HG03066 (cell line): ENCODE measurements around the gene GRID1.

Experiments used
- ATAC-seq: cut with Tn5 transposase; IDR thresholded peaks from one replicate; pipeline ENCODE4 v1.9.1; 2021; ENCODE audit warnings: low read depth; ENCODE audit not compliant: unreplicated experiment

GRID1 gene

DNA sequence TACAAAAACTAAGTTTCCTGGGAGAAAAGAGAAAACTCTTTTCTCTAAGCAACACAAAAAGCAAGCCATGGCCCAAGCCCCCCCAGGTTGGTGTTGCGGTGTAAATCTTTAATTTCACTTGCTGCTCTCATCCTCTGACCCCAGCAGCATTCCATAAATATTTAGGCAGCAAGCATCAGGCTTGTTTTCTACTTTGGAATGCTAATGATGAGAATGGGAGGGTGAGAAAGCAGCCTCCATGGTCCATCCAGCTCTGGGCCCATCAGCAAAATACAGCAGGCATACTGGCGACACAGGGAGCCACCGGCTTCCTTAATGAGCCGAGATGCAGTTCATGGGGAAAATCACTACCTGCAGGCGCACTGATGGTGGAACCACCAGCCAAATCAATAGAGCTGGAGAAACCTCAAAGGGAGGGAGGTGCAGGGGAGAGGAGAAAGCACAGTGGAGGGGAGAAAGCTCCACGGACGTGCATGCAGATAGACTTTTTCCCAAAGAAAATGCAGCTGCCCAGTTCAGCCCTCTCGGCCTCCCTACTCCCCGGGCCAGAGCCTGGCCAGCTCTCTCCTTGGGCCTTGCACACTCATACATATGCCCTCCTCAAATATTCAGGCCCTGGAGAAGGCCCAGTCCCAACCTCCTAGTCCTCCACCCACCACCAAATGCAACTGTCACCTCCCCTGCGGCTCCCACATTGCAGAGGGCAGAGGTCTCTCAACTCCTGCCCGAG, 131.9 kb downstream of the GRID1 start:
- no peak for ATAC-seq

DNA sequence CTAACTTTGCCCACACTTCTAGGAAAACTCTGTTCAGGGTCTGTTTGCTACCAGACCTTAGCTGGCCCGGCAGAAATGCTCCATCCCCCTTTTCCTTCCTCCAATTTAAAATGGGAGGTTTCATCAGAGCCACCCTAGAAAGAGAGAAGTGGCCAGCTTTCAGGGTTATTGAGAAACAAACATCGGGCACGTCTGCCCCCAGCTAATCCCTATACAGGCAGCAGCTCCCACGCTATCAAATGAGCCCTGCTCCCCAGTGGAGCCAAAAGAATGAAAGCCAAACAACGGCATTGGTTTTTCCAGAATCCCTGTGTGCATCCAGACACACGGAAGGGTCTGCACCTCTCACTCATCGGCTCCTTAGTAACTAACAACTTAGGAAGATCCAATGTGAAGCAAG, 132.5 kb downstream of the GRID1 start:
- ATAC-seq = no peak

DNA sequence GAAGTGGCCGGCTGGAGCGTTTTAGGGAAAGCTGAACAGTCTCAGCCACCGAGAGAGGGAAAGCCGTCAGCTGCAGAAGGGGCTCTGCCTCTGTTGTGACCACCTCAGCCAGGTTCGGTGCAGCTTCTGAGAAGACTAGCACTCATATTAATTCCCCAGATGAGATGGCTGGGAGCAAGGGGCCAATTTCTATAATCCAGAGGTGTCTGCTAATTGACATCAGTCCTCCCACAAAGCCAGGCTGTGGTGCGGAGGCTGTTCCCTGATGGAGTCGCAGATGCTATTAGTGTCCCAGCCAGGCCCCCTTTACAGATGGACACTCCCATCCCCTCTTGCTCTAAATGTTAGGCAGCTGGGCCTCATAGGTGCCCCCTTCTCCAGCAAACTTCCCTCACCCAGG, 133.5 kb downstream of the GRID1 start:
- ATAC-seq = no peak

DNA sequence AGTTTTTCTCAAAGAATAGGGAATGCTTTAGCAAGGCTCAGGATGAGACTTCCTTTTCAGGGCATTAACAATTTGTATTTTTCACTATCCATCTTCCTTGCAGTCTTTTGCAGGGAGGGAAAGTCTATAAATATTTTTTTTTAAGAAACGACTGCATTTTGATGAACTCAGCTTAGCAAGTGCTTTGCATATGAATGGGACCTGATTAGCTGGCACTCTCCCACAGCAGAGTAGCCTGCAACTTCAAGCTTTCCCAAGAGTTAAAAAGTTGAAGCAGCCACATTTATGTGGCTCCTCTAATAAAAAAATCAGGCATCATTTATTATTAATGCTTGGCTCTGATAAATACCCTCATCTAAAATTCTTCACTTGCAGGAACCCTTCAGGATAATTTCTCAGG, 134.0 kb downstream of the GRID1 start:
- ATAC-seq = no peak

DNA sequence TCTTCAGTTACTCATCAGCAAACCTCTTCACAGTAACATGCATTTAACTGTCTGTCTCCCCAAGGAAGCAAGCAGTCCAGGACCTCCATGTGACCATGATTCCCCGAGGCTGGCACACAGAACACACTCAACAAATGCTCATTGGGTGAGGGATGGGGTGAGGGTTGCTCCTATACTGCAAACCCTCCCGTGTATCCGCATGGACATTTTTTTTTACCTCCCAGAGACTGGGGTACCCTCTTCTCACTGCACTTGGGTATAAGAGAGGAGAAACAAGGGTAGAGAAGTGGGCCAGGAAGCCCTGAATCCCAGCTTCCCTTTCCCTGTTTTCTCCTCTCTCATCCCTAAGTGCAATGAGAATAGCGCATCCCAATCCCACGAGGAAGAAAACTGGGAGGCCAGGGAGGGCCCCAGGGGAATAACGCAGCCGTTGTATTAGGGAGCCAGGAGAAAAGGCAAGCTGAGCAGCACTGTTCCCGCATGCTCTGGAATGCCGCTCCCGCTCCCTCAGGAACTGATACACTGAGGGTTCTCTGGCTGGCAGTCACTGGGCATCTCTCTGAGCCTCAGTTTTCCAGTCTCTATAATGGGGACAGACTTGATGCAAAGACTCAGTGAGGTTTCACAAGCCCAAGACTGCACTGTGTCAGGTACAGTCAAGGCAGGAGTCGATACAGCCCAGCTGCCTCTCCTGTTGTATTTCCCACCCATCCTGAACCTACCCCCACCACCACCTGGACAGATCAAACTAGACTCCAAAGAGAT, 134.6 kb downstream of the GRID1 start:
- ATAC-seq = no peak

DNA sequence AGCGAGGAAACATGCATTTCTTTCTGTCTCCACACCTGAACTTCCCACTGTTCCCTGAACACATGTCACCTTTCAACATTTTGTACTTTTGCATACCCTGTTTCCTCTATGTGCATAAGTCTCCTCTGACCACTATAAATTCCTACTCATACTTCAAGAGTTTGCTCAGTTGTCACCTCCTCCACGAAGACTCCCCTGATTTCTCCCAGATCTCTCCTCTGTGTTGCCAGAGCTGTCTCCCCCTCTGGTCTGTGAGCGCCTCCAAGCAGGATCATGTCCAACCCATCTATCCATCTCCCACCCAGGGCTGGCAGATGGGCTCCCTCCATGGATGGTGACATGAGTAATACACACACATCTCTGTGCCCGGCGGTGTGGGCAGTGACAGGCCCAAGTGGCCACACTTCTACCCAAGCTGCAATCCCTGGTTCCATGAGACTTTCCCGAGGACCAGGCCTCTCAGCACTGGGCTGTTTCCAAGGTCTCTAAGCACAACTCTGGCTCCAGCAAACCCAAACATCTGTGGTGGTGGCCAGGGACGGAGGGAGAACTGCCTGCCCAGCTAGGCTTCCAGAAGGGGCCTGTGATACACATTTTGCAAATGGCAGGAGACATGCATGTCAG, 135.9 kb downstream of the GRID1 start:
- ATAC-seq = no peak

DNA sequence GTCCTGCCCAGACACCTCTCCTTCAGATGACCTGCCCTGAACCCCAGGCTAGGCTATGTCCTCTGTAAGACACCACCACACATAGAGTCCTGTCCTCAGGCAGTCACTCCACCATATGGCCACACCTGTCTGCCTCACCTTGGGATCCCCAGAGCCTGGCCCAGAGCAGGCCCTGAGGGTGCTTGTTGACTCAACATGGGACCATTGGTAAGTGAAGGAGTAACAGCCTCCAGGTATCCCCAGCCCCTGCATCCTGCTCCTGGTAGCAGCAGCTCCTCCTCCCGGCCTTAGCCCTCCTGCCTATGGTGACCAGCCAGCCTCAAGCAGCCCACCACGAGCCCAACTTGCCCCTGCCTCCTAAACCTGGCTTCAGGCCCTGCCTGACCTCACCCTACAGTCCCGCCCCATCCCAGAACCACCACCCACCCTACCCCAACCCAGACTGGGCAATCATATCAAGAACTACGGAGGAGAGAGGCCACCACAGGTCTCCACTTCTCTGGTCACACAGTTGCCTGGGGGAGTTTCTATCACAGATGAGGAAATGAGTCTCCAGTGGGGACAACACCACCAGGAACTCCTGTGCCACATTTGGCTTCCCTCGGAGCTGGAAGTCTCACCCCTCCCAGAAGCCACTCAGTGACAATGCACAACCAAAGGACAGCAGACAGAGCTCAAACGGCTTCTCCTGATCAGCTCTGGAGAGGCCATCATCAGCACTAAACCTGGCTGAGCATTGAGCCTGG, 136.6 kb downstream of the GRID1 start:
- no peak for ATAC-seq

DNA sequence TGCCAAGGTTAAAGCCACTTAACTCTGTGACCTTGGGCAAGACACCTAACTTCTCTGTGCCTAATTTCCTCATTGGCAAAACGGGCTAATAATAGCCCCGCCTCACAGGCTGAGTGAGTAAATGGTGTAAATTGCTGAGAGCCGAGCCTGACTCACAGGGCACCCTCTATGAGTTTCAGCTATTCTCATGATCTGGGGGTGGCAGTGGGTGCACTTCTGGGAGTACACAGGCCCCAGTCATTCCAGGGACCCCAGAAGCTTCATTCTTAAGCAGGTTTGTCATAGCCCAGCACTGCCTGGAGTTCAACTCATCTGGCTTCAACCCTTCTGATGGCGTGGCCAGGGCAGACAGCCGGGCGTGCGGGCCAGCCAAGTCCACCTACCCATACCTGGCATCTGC, 137.2 kb downstream of the GRID1 start:
- ATAC-seq = no peak

DNA sequence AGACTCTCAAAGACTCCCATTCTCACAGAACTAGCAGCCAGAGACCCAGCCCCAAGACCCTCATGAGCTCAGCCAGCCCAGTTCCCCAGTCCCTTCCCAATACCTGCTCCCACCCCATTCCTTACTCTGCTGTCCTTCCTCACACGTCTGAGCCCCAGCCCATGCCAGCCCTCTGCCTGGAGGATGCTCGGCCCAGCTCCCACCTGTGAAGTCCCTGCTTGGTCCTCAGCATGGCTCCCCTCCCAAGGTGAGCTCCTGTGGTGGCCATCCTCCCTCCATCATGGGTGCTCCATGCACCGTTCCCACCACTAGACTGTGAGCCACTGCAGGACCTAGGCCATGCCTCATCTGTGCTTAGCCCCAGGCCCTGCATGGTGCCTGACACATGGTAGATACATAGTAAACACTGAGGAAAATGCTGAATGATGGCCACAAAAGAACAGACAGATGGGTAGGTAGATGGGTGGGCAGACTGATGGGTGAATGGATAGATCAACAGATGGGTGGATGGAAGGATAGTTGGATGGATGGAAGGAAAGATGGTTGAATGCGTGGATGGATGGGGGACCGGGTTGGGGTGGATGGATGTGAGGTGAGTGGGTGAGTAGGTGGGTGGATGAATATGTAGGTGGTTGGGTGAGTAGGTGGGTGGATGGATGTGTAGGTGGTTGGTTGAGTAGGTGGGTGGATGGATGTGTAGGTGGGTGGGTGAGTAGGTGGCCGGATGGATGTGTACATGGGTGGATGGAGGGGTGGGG, 138.9 kb downstream of the GRID1 start:
- no peak for ATAC-seq

DNA sequence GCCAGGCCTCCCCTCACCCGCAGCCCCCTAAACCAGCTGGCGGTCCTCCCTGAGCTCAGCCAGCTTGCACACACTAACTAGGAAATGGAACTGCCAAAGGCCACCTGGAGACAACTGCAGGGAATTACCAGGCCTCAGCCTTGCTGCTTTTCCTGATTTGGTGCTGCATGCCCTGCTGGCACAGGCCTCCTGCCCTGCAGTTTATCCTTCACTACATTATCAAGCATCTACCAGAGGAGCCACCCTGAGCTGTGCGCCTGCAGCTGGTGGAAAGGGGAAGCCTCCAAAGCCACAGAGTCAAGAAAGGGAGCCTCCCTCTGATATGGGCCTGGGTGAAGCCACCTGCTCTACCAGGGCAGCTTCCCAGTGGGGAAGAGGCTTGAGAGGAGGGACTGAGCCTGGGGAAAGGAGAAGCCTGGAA, 139.8 kb downstream of the GRID1 start:
- no peak for ATAC-seq

DNA sequence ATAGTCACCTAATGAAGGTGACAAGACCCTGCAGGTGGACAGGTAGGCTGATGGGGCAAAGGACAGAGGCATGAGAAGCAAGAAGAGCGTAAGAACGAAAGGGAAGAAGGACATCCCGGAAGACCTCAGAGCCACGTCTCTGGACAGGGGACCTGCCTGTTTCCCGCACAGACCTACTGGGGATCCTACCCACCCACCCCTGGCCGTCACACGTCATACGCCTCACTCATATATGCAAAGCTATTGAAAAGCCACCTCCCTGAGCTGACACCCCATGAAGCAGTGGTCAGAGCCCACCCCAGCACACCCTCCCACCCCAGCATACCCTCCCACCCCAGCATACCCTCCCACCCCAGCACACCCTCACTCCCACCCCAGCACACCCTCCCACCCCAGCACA, 140.6 kb downstream of the GRID1 start:
- no peak for ATAC-seq

DNA sequence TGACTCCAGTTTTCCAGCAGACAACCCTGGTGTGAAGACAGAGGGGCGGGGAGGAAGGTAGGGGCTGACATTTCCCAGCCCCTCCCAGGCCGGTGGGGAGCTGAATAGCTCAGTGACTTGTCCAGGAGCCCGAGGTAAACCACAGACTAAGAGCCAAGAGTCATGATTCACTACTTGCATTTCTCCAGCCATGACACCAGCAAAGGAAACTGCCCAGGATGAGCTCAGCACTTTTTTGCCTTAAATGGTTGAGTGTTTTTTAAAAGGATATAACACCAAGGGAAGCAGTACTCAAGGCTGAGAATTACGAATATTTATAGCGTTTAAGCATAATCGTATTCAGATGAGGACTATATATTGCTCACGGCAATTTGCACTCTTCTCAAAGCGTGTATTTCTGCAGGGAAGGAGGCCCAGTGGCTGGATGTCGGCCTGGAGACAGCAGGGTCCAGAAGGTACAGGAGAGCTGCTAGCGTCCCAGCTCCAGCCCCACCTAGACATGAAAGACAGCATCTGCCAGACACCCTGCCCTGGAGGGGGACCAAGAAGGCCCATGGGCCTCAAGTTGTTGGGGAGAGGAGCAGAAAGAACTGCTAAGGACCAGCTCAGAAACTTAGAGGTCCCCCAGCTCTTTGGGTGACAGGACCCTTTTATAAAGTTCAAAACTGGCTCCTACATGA, 141.4 kb downstream of the GRID1 start:
- no peak for ATAC-seq

DNA sequence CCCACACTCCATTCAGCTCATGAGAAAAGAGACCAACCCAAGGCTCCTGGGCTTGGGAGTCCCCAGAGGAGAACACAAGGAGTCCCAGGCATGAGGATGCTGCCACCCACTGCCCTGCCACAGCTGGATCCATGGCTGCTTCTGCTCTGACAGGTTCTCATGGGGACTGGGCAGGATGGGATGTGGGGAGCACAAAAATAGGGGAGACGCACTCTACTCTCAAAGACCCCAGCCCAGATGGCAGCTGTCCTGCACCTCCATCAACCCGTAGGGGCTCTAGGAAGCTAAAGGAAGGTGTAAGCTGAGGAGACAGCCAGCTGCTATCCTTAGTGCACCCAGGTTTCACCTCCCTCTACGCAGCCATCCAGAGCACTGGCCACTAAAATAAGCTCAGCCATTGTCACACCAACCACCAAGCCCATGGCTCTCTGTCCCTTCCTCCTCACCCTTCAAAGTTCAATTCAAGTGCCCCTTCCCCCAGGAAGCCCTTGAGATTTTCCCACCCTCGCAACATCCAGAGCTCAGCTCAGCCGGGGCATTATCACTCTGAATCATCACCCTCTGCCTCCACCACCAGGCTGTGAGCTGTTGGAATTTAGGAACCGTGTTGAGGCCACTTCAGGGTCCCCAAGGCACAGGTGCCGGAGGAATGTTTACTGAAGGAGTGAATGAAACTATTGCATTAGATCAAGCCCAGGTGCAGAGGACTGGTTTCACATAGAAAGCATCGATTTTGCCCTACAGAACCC, 142.1 kb downstream of the GRID1 start:
- ATAC-seq = no peak

DNA sequence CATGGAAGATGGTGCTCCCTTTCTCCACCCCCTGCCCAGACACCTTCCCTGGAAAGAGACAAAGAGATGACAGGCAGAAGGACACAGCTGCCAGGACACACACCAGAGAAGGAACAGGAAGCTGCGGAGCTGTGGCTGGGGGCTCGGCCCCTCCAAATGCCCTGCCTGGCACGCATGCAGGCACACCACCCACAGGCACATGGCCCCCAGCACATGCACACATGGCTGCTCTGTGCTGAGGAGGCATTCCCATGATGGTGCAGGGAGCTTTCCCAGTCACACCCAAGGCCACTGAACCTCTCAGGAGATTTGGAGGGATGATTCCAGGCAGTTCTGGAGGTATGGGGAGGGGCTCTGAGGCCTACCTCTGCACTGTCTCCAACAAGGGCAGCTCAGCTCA, 143.3 kb downstream of the GRID1 start:
- no peak for ATAC-seq

DNA sequence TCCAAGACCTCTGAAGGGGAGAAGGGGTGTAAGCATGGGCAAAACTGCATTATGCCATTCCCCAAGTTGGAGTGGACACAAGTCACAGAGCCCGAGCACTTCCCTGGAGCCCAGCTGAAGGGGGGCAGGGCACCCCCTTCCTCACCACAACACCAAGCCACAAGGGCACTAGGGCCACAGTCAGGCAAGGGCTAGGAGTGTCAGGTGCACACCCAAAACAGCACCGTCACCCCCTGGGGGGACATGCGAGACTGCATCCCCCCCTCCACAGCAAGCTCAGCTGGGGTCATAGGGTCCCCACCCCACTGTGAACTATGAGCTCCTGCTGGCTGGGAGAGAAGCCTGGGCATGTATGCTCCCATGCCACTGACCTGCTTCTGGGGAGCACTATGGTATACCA, 143.9 kb downstream of the GRID1 start:
- ATAC-seq = no peak

DNA sequence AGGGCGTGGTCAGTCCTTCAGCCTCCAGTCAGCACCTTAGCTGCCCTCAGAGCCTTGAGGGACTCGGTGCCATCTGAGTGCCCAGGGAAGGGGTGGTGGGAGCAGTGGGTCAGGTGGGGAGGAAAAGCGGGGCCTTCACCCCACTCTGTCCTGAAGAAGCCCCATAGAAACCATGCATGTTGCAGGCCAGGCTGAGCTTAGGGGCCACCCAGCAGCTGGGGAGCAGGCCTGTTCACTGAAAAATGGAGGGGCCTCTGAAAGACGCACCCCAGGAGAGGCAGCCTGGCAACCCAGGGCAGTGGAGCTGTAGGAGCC, 144.3 kb downstream of the GRID1 start:
- no peak for ATAC-seq

DNA sequence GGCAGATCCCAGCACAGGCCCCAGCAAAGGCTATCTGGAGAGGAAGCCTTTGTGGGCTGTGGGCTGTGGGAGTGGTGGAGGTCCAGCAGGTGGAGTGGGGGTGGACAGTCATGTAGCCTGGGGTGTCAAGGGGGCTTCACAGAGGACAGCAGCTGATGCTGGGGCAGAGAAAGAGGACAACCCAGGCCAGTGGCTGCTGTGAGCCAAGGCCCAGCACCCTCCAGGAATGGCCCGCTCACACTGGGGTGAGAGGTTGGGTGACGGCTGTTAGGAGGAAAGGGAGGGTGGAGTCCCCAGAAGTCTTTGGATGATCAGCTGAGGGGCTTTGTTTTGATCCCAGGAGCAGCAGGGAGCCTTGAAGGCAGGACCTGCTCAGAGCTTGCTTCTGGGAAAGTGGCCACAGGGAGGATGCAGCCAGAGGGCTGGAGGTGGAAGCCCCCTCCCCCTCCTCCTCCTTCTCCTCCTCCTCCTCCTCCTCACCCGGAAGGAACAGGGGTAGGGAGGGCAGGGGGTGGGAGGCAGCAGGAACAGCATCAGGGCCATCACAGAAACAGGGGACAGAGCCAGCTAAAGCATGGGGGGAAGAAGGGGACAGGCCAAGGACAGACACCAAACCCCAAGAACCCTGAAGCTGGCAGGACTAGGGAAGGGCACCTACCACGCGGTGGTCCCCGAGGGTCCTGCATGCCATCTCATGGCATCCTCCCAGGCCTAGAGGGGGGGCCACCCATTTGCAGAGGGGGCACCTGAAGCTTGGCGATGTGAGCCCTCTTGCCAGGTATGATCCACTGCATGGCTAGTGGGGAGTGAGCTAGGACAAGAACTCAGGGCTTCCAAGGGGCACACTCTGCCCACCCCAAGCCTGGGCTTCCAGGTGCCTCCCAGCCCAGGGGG, 144.9 kb downstream of the GRID1 start:
- ATAC-seq = no peak

DNA sequence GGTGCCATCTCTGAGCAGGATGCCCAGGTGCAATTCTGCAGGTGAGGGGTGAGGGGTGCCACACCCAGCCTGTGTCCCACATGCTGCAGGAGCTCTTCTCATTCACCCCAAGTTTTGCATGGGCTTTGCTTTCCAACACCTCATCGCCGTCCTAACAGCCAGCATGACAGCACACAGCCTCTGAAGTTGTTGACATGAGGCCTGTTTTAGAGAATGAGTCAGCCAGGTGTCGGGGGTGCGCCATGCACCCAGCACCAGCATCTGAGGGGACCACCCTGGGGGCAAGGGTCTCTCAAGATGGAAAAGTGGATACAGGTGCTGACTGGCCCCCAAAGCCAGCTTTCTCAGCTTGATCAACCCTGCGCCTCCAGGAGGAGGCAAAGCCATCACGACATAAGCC, 146.0 kb downstream of the GRID1 start:
- ATAC-seq = no peak
